Heart left ventricle (tissue), 16 donors: Measurements from ENCODE around the gene TXNDC8. TPM values are rescaled to one million over a fixed set of nuclear protein-coding genes. Genes with fewer than 3 reads are reported as not detected.
A peak's percentile ranks its signal among the peaks of the same experiment; 100 is the strongest.

Experiments used
- ATAC-seq, 4 donors: fragments of 200-7000 bp; cut with Tn5 transposase; one replicate each; pipeline ENCODE4 v1.9.1; 2020 to 2022; ENCODE audit warnings: moderate library complexity in 4 of 4, mild to moderate bottlenecking in 3 of 4, moderate number of reproducible peaks in 1 of 4
- DNase-seq, 5 donors: peaks; one replicate each; pipeline ENCODE4 v3.0.0-alpha.2; 2020
- H3K27ac ChIP-seq, 12 donors: fragments of 200-600 bp; sonication (generic) in 4 of 12; one replicate each; pipeline versions ENCODE4 v1.5.0 to v1.8.0; 2016 to 2022; ENCODE audit warnings: mild to moderate bottlenecking in 2 of 12
- H3K27me3 ChIP-seq, 9 donors: fragments of 200-600 bp; sonication (generic) in 2 of 9; one replicate each; pipeline versions ENCODE4 v1.5.1 to v1.8.0; 2016 to 2022; ENCODE audit warnings: mild to moderate bottlenecking in 3 of 9
- H3K36me3 ChIP-seq, 9 donors: fragments of 200-600 bp; sonication (generic) in 2 of 9; one replicate each; pipeline versions ENCODE4 v1.5.0 to v1.8.0; 2018 to 2022; ENCODE audit warnings: mild to moderate bottlenecking in 2 of 9
- H3K4me1 ChIP-seq, 12 donors: fragments of 200-600 bp; sonication (generic) in 4 of 12; one replicate each; pipeline versions ENCODE4 v1.5.0 to v1.8.0; 2016 to 2022; ENCODE audit warnings: mild to moderate bottlenecking in 3 of 12
- H3K4me3 ChIP-seq, 12 donors: fragments of 200-600 bp; sonication (generic) in 4 of 12; one replicate each; pipeline versions ENCODE4 v1.5.0 to v1.8.0; 2017 to 2022; ENCODE audit warnings: mild to moderate bottlenecking in 9 of 12, moderate library complexity in 4 of 12
- H3K9me3 ChIP-seq, 12 donors: fragments of 200-600 bp; sonication (generic) in 4 of 12; one replicate each; pipeline versions ENCODE4 v1.5.0 to v1.8.0; 2016 to 2022; ENCODE audit warnings: mild to moderate bottlenecking in 1 of 12
- POLR2A ChIP-seq, 2 donors: fragments of 450-650 bp; IDR thresholded peaks; one replicate each; pipeline ENCODE4 v1.6.1; 2017; ENCODE audit warnings: antibody characterized with exemption in 2 of 2, mild to moderate bottlenecking in 2 of 2, moderate library complexity in 2 of 2
- WGBS, 4 donors: extraction: QIAGEN DNeasy Blood & Tissue Kit in 2 of 4; methylation state at CpG; one replicate each; pipeline versions ENCODE4 v1.1.5 to v1.1.7; 2013 to 2018; 5-methylcytosine and 5-hydroxymethylcytosine counted together
- intact Hi-C, 10 donors: fragments of 100-400 bp; cut with DNase I; formaldehyde crosslinking; loops; one replicate each; pipeline versions ENCODE4 v1.11.1 to v1.14.2; 2022
- polyA plus RNA-seq, 2 donors: library from polyadenylated mRNA; stranded (reverse); fragments of 200-250 nt; gene quantifications; one replicate each; pipeline ENCODE4 v1.2.3, GENCODE V29; 2013
- total RNA-seq, 9 donors: library from RNA; depleted of rRNA in 2 of 9; stranded (reverse); fragments of >200 nt in 2 of 9; fragmentation: NEBNext Ultra II Directional in 3 of 9; extraction: Animal tissue kit (Norgen Biotek cat#: 25700) in 3 of 9; gene quantifications; one replicate each; pipeline versions ENCODE4 v1.1.0 to v1.2.4, GENCODE V29; 2016 to 2023
- TF ChIP-seq, protein P1 (sequence below), 12 donors: fragments of 200-600 bp; sonication (generic) in 4 of 12; IDR thresholded peaks; one replicate each; pipeline versions ENCODE4 v1.5.0 to v1.8.0; 2018 to 2022; ENCODE audit warnings: antibody characterized with exemption in 12 of 12, mild to moderate bottlenecking in 5 of 12
- donor health status: ischemic (EF 13 %, LVEDD 7.1; RV severe dilation, severe dysfunction).
- donor health status: healthy with polysubstance abuse.
- donor health status: DM: no; HTN: yes; CAD: no.
- donor health status: DM: no; HTN: no; CAD: no.
- donor health status: ischemic (EF 25% LVEDD 6.9; RV normal size, moderate dysfunction).
- donor health status: ischemic (EF 25% LVEDD 5.7; RV mildly dilated, moderate dysfunction).
- donor health status: healthy.
- donor health status: DM: yes; HTN: yes; CAD: no.
- donor health status: ischemic (EF 35%, LVEDD 5.7; RV mildly dilated, moderate dysfunction).
- donor health status: nonischemic (EF 11% LVEDD 7.7; RV severe dilation, severe dysfunction).
- donor health status: DM: yes; HTN: yes; CAD: no.
- donor health status: PGD.
- donor health status: ischemic (EF 29% LVEDD 5.4; RV normal size, mild dysfunction).
- donor health status: nonischemic (EF 23%, LVEDD 6.1; RV moderate dilation, normal function).

TXNDC8 gene
- total and polyA plus RNA-seq, 11 donors, result not detected

- ATAC-seq (no peak), DNase-seq (no peak)
- Histone ChIP-seq H3K4me1 (peaks cover 0 to 13% (median 0%) of the 10 kb centered on the region in 12 donors), H3K27ac (no peak overlapping the region), H3K36me3 (no peaks in the 10 kb centered on the region), H3K9me3 (peaks cover 0 to 3% (median 0%) of the 10 kb centered on the region in 12 donors), H3K27me3 (no peaks in the 10 kb centered on the region), H3K4me3 (no peak overlapping the region)
- intact Hi-C loops, result no loop called here
- TF ChIP-seq, protein P1, sequence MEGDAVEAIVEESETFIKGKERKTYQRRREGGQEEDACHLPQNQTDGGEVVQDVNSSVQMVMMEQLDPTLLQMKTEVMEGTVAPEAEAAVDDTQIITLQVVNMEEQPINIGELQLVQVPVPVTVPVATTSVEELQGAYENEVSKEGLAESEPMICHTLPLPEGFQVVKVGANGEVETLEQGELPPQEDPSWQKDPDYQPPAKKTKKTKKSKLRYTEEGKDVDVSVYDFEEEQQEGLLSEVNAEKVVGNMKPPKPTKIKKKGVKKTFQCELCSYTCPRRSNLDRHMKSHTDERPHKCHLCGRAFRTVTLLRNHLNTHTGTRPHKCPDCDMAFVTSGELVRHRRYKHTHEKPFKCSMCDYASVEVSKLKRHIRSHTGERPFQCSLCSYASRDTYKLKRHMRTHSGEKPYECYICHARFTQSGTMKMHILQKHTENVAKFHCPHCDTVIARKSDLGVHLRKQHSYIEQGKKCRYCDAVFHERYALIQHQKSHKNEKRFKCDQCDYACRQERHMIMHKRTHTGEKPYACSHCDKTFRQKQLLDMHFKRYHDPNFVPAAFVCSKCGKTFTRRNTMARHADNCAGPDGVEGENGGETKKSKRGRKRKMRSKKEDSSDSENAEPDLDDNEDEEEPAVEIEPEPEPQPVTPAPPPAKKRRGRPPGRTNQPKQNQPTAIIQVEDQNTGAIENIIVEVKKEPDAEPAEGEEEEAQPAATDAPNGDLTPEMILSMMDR (IDR thresholded peaks at IDR 0.05), result no peak
- no peak for TF ChIP-seq POLR2A (IDR thresholded peaks at IDR 0.05)
- 84 to 92% (median 87%) methylated on average over 1 of the region's 1 CpG for WGBS, 4 donors
These were observed 8.9 kb downstream of the TXNDC8 start for GRCh38 chr9:110328763-110329162.

- no peak for TF ChIP-seq POLR2A (IDR thresholded peaks at IDR 0.05)
- TF ChIP-seq, protein P1 (IDR thresholded peaks at IDR 0.05), result no peak
- WGBS, 4 donors, result 89 to 97% (median 91%) methylated on average over 1 of the region's 1 CpG
These were observed 9.9 kb downstream of the TXNDC8 start for GRCh38 chr9:110327716-110328115.

GRCh38 chr9:110323818-110324217 lies 13.8 kb downstream of the TXNDC8 start:
- no peaks in the 10 kb centered on the region for H3K9me3 ChIP-seq
- TF ChIP-seq, protein P1 (IDR thresholded peaks at IDR 0.05), result no peak
- TF ChIP-seq POLR2A (IDR thresholded peaks at IDR 0.05), result no peak
- no peaks in the 10 kb centered on the region for H3K27me3 ChIP-seq
- DNase-seq, result no peak
- H3K36me3 ChIP-seq, result no peaks in the 10 kb centered on the region
- no peak for ATAC-seq
- no peak overlapping the region for H3K27ac ChIP-seq
- intact Hi-C loops, result no loop called here
- H3K4me1 ChIP-seq, result no peaks in the 10 kb centered on the region
- H3K4me3 ChIP-seq, result no peak overlapping the region

More at GRCh38 chr9:110327716-110328115, 9.9 kb downstream of the TXNDC8 start:
- intact Hi-C loops, result no loop called here
- Histone ChIP-seq H3K4me1 (peaks cover 0 to 13% (median 0%) of the 10 kb centered on the region in 12 donors), H3K36me3 (no peaks in the 10 kb centered on the region), H3K27ac (no peak overlapping the region), H3K27me3 (no peaks in the 10 kb centered on the region), H3K4me3 (no peak overlapping the region), H3K9me3 (peaks cover 0 to 3% (median 0%) of the 10 kb centered on the region in 12 donors)
- no peak for DNase-seq
- no peak for ATAC-seq

GRCh38 chr9:110320651-110321445 lies 16.8 kb downstream of the TXNDC8 start:
- Histone ChIP-seq H3K27ac (no peak overlapping the region), H3K36me3 (no peaks in the 10 kb centered on the region), H3K9me3 (no peaks in the 10 kb centered on the region), H3K4me1 (peaks cover 0 to 11% (median 0%) of the 10 kb centered on the region in 12 donors), H3K27me3 (no peaks in the 10 kb centered on the region), H3K4me3 (no peak overlapping the region)
- ATAC-seq (peak in 2 of 4 donors; percentile 24 to 55), DNase-seq (peak in 1 of 5 donors; percentile 19)
- TF ChIP-seq, protein P1 (IDR thresholded peaks at IDR 0.05), result no peak
- TF ChIP-seq POLR2A (IDR thresholded peaks at IDR 0.05), result no peak
- 72 to 76% (median 74%) methylated on average over 3 of the region's 3 CpGs for WGBS, 4 donors
- intact Hi-C loops, result no loop called here
